ENCODE results near the gene LEMD1. TPM values are rescaled to one million over a fixed set of nuclear protein-coding genes. Genes with fewer than 3 reads are reported as not detected.

Gene LEMD1
- polyA plus RNA-seq, 1 donor from 2014 or later = 67.6 TPM

DNA sequence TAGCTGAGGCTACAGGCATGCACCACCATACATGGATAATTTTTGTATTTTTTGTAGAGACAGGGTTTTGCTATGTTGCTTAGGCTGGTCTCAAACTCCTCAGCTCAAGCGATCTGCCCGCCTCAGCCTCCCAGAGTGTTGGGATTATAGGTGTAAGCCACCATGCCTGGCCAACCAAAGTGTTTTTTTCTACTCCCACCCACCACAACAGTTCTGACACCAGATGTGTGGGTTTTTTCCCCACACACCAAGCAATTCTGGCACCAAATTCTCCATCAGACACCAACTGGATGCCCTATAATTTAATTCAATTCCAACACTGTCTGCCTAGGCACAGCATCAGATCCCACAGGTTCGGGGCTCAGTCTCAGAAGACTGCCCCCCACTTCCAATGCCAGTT is 44.5 kb downstream of the LEMD1 start:
- H3K4me2 ChIP-seq (ENCODE audit: low read length) = no peak overlapping the region
- H3K27ac ChIP-seq (ENCODE audit: low read length) = no peak overlapping the region
- no peaks in the 10 kb centered on the region for H3K27me3 ChIP-seq (ENCODE audit: insufficient read depth, low read depth, low read length)
- no peaks in the 10 kb centered on the region for H3F3A ChIP-seq (ENCODE audit: insufficient read depth, low read length, poor library complexity, severe bottlenecking)
- H3K9me3 ChIP-seq (ENCODE audit: low read length) = no peaks in the 10 kb centered on the region
- no peak overlapping the region for H2AFZ ChIP-seq (ENCODE audit: low read depth, low read length)
- TF ChIP-seq, protein P1, sequence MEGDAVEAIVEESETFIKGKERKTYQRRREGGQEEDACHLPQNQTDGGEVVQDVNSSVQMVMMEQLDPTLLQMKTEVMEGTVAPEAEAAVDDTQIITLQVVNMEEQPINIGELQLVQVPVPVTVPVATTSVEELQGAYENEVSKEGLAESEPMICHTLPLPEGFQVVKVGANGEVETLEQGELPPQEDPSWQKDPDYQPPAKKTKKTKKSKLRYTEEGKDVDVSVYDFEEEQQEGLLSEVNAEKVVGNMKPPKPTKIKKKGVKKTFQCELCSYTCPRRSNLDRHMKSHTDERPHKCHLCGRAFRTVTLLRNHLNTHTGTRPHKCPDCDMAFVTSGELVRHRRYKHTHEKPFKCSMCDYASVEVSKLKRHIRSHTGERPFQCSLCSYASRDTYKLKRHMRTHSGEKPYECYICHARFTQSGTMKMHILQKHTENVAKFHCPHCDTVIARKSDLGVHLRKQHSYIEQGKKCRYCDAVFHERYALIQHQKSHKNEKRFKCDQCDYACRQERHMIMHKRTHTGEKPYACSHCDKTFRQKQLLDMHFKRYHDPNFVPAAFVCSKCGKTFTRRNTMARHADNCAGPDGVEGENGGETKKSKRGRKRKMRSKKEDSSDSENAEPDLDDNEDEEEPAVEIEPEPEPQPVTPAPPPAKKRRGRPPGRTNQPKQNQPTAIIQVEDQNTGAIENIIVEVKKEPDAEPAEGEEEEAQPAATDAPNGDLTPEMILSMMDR (IDR thresholded peaks at IDR 0.05; ENCODE audit: poor library complexity, severe bottlenecking) = no peak
- TF ChIP-seq, protein P2, sequence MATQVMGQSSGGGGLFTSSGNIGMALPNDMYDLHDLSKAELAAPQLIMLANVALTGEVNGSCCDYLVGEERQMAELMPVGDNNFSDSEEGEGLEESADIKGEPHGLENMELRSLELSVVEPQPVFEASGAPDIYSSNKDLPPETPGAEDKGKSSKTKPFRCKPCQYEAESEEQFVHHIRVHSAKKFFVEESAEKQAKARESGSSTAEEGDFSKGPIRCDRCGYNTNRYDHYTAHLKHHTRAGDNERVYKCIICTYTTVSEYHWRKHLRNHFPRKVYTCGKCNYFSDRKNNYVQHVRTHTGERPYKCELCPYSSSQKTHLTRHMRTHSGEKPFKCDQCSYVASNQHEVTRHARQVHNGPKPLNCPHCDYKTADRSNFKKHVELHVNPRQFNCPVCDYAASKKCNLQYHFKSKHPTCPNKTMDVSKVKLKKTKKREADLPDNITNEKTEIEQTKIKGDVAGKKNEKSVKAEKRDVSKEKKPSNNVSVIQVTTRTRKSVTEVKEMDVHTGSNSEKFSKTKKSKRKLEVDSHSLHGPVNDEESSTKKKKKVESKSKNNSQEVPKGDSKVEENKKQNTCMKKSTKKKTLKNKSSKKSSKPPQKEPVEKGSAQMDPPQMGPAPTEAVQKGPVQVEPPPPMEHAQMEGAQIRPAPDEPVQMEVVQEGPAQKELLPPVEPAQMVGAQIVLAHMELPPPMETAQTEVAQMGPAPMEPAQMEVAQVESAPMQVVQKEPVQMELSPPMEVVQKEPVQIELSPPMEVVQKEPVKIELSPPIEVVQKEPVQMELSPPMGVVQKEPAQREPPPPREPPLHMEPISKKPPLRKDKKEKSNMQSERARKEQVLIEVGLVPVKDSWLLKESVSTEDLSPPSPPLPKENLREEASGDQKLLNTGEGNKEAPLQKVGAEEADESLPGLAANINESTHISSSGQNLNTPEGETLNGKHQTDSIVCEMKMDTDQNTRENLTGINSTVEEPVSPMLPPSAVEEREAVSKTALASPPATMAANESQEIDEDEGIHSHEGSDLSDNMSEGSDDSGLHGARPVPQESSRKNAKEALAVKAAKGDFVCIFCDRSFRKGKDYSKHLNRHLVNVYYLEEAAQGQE (IDR thresholded peaks at IDR 0.05; ENCODE audit: borderline replicate concordance) = no peak
- no peak for TF ChIP-seq RAD21 (conservative IDR thresholded peaks at IDR 0.05)
- no peak for TF ChIP-seq EP300 (conservative IDR thresholded peaks at IDR 0.05; ENCODE audit: poor library complexity, severe bottlenecking)
- TF ChIP-seq TAF1 (IDR thresholded peaks at IDR 0.05; ENCODE audit: low read depth) = no peak
- TF ChIP-seq POLR2AphosphoS5 (IDR thresholded peaks at IDR 0.05) = no peak
- TF ChIP-seq MXI1 (conservative IDR thresholded peaks at IDR 0.05; ENCODE audit: poor library complexity, severe bottlenecking) = no peak
- no peak for TF ChIP-seq SMC3 (conservative IDR thresholded peaks at IDR 0.05; ENCODE audit: poor library complexity)
- no peak for TF ChIP-seq EZH2 (IDR thresholded peaks at IDR 0.05; ENCODE audit: borderline replicate concordance, insufficient read depth, low read length, poor library complexity, severe bottlenecking)
- H3K4me3 ChIP-seq (ENCODE audit: low read length) = no peak overlapping the region
- H3K9me2 ChIP-seq (ENCODE audit: insufficient read depth, low read length) = no peaks in the 10 kb centered on the region
- H3K9ac ChIP-seq (ENCODE audit: low read length) = no peak overlapping the region
- no peaks in the 10 kb centered on the region for H3K79me2 ChIP-seq (replicated peaks; ENCODE audit: insufficient read depth, low read length)
- no peaks in the 10 kb centered on the region for H4K20me1 ChIP-seq (ENCODE audit: insufficient read depth)
- H3K36me3 ChIP-seq (ENCODE audit: insufficient read depth, low read length) = no peaks in the 10 kb centered on the region

DNA sequence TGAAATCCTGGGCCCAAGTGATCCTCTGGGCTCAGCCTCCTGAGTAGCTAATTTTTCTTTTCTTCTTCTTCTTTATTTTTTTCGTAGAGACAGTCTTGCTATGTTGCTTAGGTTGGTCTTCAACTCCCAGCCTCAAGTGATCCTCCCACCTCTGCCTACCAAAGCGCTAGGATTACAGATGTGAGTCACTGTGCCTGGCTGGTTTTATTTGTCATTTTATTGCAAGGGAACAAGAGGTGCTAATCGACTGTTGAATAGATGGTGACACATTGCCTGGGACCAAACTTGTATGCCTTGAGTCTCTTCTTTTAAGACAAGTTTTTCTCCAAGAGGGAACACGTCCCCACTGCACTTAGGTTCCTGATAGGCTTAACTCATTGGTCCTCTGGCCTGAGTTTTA is 45.1 kb downstream of the LEMD1 start:
- Histone ChIP-seq H3K9me2 (ENCODE audit: insufficient read depth, low read length) (no peaks in the 10 kb centered on the region), H3K36me3 (ENCODE audit: insufficient read depth, low read length) (no peaks in the 10 kb centered on the region), H3K79me2 (replicated peaks; ENCODE audit: insufficient read depth, low read length) (no peaks in the 10 kb centered on the region), H3K9ac (ENCODE audit: low read length) (no peak overlapping the region), H3K4me3 (ENCODE audit: low read length) (no peak overlapping the region), H3K27ac (ENCODE audit: low read length) (no peak overlapping the region), H4K20me1 (ENCODE audit: insufficient read depth) (no peaks in the 10 kb centered on the region), H3F3A (ENCODE audit: insufficient read depth, low read length, poor library complexity, severe bottlenecking) (no peaks in the 10 kb centered on the region), H3K27me3 (ENCODE audit: insufficient read depth, low read depth, low read length) (no peaks in the 10 kb centered on the region), H3K4me2 (ENCODE audit: low read length) (no peak overlapping the region), H2AFZ (ENCODE audit: low read depth, low read length) (no peak overlapping the region), H3K9me3 (ENCODE audit: low read length) (no peaks in the 10 kb centered on the region)
- TF ChIP-seq MXI1 (conservative IDR thresholded peaks at IDR 0.05; ENCODE audit: poor library complexity, severe bottlenecking) (no peak), SMC3 (conservative IDR thresholded peaks at IDR 0.05; ENCODE audit: poor library complexity) (no peak), RAD21 (conservative IDR thresholded peaks at IDR 0.05) (no peak), EZH2 (IDR thresholded peaks at IDR 0.05; ENCODE audit: borderline replicate concordance, insufficient read depth, low read length, poor library complexity, severe bottlenecking) (no peak), POLR2AphosphoS5 (IDR thresholded peaks at IDR 0.05) (no peak), EP300 (conservative IDR thresholded peaks at IDR 0.05; ENCODE audit: poor library complexity, severe bottlenecking) (no peak), TAF1 (IDR thresholded peaks at IDR 0.05; ENCODE audit: low read depth) (no peak)
- TF ChIP-seq, protein P1 (IDR thresholded peaks at IDR 0.05; ENCODE audit: poor library complexity, severe bottlenecking) = no peak
- TF ChIP-seq, protein P2 (IDR thresholded peaks at IDR 0.05; ENCODE audit: borderline replicate concordance) = no peak
